Measurements from ENCODE around the gene ATG101. TPM values are rescaled to one million over a fixed set of nuclear protein-coding genes. Genes with fewer than 3 reads are reported as not detected.

ATG101 gene
- total and polyA plus RNA-seq, 2 experiments from 2014 or later = 27.7 to 60.3 TPM

- TF ChIP-seq ZNF114 (CRISPR knock-in tag; IDR thresholded peaks at IDR 0.05) (no peak), CREB1 (CRISPR knock-in tag; IDR thresholded peaks at IDR 0.05; ENCODE audit: low read depth) (no peak), ETS1 (IDR thresholded peaks at IDR 0.05) (no peak), EZH2phosphoT487 (IDR thresholded peaks at IDR 0.05; ENCODE audit: unreplicated experiment) (no peak), POLR2AphosphoS5 (IDR thresholded peaks at IDR 0.05; ENCODE audit: low read depth) (no peak), NANOG (IDR thresholded peaks at IDR 0.05; ENCODE audit: borderline replicate concordance) (no peak), ZNF462 (CRISPR knock-in tag; IDR thresholded peaks at IDR 0.05) (no peak)
Measured at GRCh38 chr12:52126050-52126604, 56.3 kb downstream of the ATG101 start (continued).

Other genes starting within 250 kb of the ATG101 start
- gene FIGNL2, start 221.3 kb upstream of the ATG101 start, total RNA-seq (2014; rRNA removed; shearing (Covaris generic)) = 4.1 and 5.2 TPM in 2 replicates
- 1.1 and 1.4 TPM in 2 replicates for gene FIGNL2, start 221.3 kb upstream of the ATG101 start, polyA plus RNA-seq (2016; fragmentation: Nextera tagmentation; extraction: Ambion mirVana)
- 0.27 and 1.7 TPM in 2 replicates for gene ANKRD33, start 181.9 kb upstream of the ATG101 start, total RNA-seq (2014; rRNA removed; shearing (Covaris generic))
- gene ANKRD33, start 181.9 kb upstream of the ATG101 start, polyA plus RNA-seq (2016; fragmentation: Nextera tagmentation; extraction: Ambion mirVana) = 0.27 and 0.42 TPM in 2 replicates
- 0.28 and 0.62 TPM in 2 replicates for gene ACVRL1, start 162.5 kb upstream of the ATG101 start, total RNA-seq (2014; rRNA removed; shearing (Covaris generic))
- 0.23 TPM in 1 of 2 replicates, not detected in the other for gene ACVRL1, start 162.5 kb upstream of the ATG101 start, polyA plus RNA-seq (2016; fragmentation: Nextera tagmentation; extraction: Ambion mirVana)
- gene ACVR1B, start 118.3 kb upstream of the ATG101 start, total RNA-seq (2014; rRNA removed; shearing (Covaris generic)) = 7.5 and 7.8 TPM in 2 replicates
- 2.4 and 2.6 TPM in 2 replicates for gene ACVR1B, start 118.3 kb upstream of the ATG101 start, polyA plus RNA-seq (2016; fragmentation: Nextera tagmentation; extraction: Ambion mirVana)
- gene TAMALIN, start 63.0 kb upstream of the ATG101 start, total RNA-seq (2014; rRNA removed; shearing (Covaris generic)) = 3.0 and 3.5 TPM in 2 replicates
- gene TAMALIN, start 63.0 kb upstream of the ATG101 start, polyA plus RNA-seq (2016; fragmentation: Nextera tagmentation; extraction: Ambion mirVana) = 0.34 and 0.73 TPM in 2 replicates
- 13.4 and 19.1 TPM in 2 replicates for gene NR4A1, start 18.5 kb upstream of the ATG101 start, total RNA-seq (2014; rRNA removed; shearing (Covaris generic))
- gene NR4A1, start 18.5 kb upstream of the ATG101 start, polyA plus RNA-seq (2016; fragmentation: Nextera tagmentation; extraction: Ambion mirVana) = 7.5 and 8.3 TPM in 2 replicates
- gene SMIM41, start 9.7 kb downstream of the ATG101 start, total RNA-seq (2014; rRNA removed; shearing (Covaris generic)) = 0.12 and 0.66 TPM in 2 replicates
- 0.66 and 0.80 TPM in 2 replicates for gene SMIM41, start 9.7 kb downstream of the ATG101 start, polyA plus RNA-seq (2016; fragmentation: Nextera tagmentation; extraction: Ambion mirVana)
- not detected in 2 replicates for gene KRT80, start 122.0 kb downstream of the ATG101 start, total RNA-seq (2014; rRNA removed; shearing (Covaris generic))
- not detected in 2 replicates for gene KRT80, start 122.0 kb downstream of the ATG101 start, polyA plus RNA-seq (2016; fragmentation: Nextera tagmentation; extraction: Ambion mirVana)
- gene KRT7, start 163.3 kb downstream of the ATG101 start, total RNA-seq (2014; rRNA removed; shearing (Covaris generic)) = 9.4 and 11.7 TPM in 2 replicates
- gene KRT7, start 163.3 kb downstream of the ATG101 start, polyA plus RNA-seq (2016; fragmentation: Nextera tagmentation; extraction: Ambion mirVana) = 6.5 and 16.4 TPM in 2 replicates
- gene KRT86, start 204.7 kb downstream of the ATG101 start, total RNA-seq (2014; rRNA removed; shearing (Covaris generic)) = not detected in 2 replicates
- 0.16 and 0.30 TPM in 2 replicates for gene KRT86, start 204.7 kb downstream of the ATG101 start, polyA plus RNA-seq (2016; fragmentation: Nextera tagmentation; extraction: Ambion mirVana)
- not detected in 2 replicates for gene KRT81, start 221.6 kb downstream of the ATG101 start, total RNA-seq (2014; rRNA removed; shearing (Covaris generic))
- gene KRT81, start 221.6 kb downstream of the ATG101 start, polyA plus RNA-seq (2016; fragmentation: Nextera tagmentation; extraction: Ambion mirVana) = not detected in 2 replicates